GM12891 (cell line): ENCODE measurements around the gene ACAT2. TPM values are rescaled to one million over a fixed set of nuclear protein-coding genes. Genes with fewer than 3 reads are reported as not detected.
A peak's percentile ranks its signal among the peaks of the same experiment; 100 is the strongest.
"Not testable (repeated sequence)": the region's sequence is repeated elsewhere in the genome, so short reads cannot be mapped to it uniquely, and the experiment has no call there.

Experiments
- DNase-seq: peaks from one replicate; pipeline ENCODE4 v3.0.0; 2011; ENCODE audit warnings: low spot score; ENCODE audit not compliant: insufficient read length
- FAIRE-seq: peaks from 2 replicates; lab custom pipeline; 2011; peaks lifted over from hg19 to GRCh38; lab: Jason Lieb, UNC
- PAX5 ChIP-seq: IDR thresholded peaks from 2 replicates; pipeline ENCODE4 v1.6.1; 2011; ENCODE audit warnings: low read length, moderate library complexity, mild to moderate bottlenecking; ENCODE audit not compliant: insufficient read depth, severe bottlenecking
- POLR2A ChIP-seq: IDR thresholded peaks from 2 replicates; pipeline ENCODE4 v1.6.1; 2011; ENCODE audit warnings: low read depth, low read length, control low read depth
- POLR2AphosphoS5 ChIP-seq: IDR thresholded peaks from 2 replicates; pipeline ENCODE4 v1.6.1; 2011; ENCODE audit warnings: low read depth, low read length, control low read depth
- POU2F2 ChIP-seq: IDR thresholded peaks from 2 replicates; pipeline ENCODE4 v1.6.1; 2011; ENCODE audit warnings: low read depth, mild to moderate bottlenecking, control low read depth, low read length, moderate library complexity
- SPI1 ChIP-seq: IDR thresholded peaks from 2 replicates; pipeline ENCODE4 v1.6.1; 2011; ENCODE audit warnings: low read depth, low read length, control low read depth
- TAF1 ChIP-seq: IDR thresholded peaks from 2 replicates; pipeline ENCODE4 v1.6.1; 2011; ENCODE audit warnings: low read depth, low read length, control low read depth
- polyA plus RNA-seq: library from polyadenylated mRNA; unstranded; fragments of >200 nt; gene quantifications from one replicate; pipeline ENCODE4 v1.2.1, GENCODE V29; 2012; ENCODE audit warnings: low read depth, missing spikeins, inconsistent platforms; ENCODE audit not compliant: missing spikeins

Gene ACAT2
- 66.7 TPM for polyA plus RNA-seq

DNA sequence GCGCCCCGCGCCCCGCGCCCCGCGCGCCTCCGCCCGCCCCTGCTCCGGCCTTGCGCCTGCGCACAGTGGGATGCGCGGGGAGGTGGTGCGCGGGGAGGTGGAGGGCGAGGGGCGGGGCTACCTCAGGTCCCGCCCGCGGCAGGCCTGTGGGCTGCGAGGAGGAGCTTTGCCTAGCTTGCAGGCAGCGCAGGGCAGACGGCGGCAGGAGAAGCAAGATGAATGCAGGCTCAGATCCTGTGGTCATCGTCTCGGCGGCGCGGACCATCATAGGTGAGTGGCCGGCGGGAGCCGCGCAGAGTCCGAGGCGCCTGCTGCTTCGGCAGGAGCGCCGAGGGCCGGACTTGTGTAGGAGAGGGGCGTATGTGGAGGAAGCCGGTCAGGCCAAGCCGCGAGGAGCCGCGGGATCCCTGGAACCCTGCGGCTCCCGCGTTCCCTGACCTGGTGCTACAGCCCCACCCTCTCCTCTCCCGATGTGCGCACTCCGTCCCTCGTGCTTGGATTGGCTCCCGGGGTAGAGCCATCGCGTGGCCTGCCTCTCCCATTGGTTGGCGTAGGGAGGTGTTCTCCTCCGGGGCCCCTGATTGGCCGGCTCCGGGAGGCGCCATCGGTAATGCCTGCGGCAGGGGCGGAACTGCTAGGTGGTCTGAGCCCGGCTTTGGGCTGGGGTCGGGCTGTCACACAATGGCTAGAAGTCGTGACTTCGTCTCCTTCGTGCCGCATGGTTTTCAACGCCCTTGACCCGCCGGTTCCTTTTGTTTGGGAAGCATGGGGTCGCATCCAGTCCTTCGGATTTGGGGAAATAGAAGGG lies at the start of gene ACAT2:
Gene ACAT2 (plus strand): TSS at position 173 of the 808 bp plus-strand sequence. CDS start 43 bp downstream, at position 216.
- peak; percentile 99 for FAIRE-seq
- DNase-seq, result peak; percentile 96
- TF ChIP-seq POU2F2, result no peak; the same call in 1 of the 2 replicates
- TF ChIP-seq POLR2A, result peak; percentile 76; the same call in 1 of the 2 replicates
- TF ChIP-seq SPI1, result peak; percentile 49
- no peak for TF ChIP-seq PAX5
- TF ChIP-seq TAF1, result peak; percentile 14; the same call in 1 of the 2 replicates
- TF ChIP-seq POLR2AphosphoS5, result peak; percentile 57; the same call in 1 of the 2 replicates

DNA sequence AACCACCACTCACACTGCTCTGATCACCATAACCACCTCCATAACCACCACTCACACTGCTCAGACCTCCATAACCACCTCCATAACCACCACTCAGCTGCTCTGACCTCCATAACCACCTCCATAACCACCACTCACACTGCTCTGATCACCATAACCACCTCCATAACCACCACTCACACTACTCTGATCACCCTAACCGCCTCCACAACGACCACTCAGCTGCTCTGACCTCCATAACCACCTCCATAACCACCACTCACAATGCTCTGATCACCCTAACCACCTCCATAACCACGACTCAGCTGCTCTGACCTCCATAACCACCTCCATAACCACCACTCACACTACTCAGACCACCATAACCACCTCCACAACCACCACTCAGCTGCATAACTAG lies 49.5 kb upstream of the ACAT2 start:
- FAIRE-seq, result not testable (repeated sequence)

DNA sequence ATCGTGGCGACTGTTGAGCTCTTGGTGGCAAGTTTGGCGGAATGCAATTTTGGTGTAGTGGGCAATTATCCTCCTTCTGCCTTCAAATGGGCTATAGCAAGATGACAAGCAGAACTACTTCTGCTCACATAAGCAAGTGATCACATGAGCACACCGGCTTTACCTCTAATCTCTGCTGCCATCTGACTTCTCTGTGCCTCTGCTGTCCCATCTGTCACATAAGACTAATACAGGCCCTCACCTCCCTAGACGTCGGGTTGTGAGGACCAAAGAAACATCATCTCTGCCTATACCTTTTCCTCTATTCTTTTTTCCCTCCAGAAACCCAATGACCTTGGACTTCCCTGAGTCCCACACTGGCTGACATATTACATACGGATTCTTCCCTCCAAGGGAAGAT lies 47.9 kb upstream of the ACAT2 start:
- no peak for FAIRE-seq
- no peak for TF ChIP-seq POLR2A
- no peak for DNase-seq

More for the DNA sequence above, 49.5 kb upstream of the ACAT2 start:
- DNase-seq, result not testable (repeated sequence)

DNA sequence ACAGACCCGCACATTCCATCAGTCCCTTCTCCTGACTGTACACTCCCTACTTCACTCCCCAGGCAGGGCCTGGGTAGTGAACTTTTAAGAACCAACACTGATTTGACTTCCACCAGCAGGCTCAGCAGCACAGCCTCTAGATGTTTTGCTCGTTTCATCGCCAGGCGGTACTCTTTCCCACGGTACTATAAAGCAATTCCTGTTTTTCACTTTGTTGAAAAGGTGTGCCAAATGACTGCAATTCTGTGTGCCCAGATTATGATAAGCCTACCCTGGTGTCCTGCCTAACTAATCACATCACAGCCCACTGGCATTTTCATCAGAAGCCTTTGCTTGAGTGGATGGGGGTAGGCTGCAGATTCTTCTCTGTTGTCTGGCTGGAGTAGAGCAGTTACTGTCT lies 47.4 kb upstream of the ACAT2 start:
- TF ChIP-seq POLR2A, result no peak
- no peak for TF ChIP-seq TAF1
- TF ChIP-seq SPI1, result no peak
- no peak for TF ChIP-seq PAX5
- TF ChIP-seq POLR2AphosphoS5, result no peak
- TF ChIP-seq POU2F2, result no peak
- FAIRE-seq, result no peak
- no peak for DNase-seq

DNA sequence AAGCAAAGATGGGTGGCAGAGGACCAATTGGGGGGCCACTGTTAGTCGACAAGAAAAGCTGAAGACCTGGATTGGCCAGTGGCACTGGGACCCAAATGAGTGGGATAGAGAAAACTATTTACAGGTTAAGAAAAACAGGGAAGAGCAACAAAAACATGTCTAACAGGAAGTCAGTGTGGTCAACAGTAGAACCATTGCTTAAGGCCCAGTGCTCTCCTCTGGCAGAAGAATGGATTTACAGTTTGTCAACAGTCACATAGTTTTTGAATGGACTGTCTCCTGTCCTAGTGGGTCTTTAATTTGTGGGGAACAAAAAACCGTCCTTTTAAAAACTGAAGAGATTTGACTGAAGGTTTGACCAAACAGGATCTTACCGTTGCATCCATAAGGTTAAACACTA lies 46.7 kb upstream of the ACAT2 start:
- TF ChIP-seq SPI1, result no peak
- no peak for TF ChIP-seq PAX5
- no peak for TF ChIP-seq POU2F2
- TF ChIP-seq POLR2A, result no peak
- TF ChIP-seq POLR2AphosphoS5, result no peak
- no peak for TF ChIP-seq TAF1
- no peak for FAIRE-seq

DNA sequence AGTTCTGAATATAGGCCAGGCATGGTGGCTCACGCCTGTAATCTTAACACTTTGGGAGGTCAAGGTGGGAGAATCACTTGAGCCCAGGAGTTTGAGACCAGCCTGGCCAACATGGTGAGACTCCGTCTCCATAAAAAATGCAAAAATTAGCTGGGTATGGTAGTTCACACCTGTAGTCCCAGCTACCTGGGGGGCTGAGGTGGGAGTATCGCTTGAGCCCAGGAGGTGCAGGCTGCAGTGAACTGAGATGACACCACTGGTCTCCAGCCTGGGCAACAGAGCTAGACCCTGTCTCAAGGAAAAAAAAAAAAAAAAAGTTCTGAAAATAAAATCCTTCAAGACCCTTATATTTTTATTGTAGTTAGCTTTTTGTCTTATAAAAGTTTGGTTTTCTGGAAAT lies 46.2 kb upstream of the ACAT2 start:
- FAIRE-seq (no peak), DNase-seq (no peak)
- no peak for TF ChIP-seq TAF1
- TF ChIP-seq PAX5, result no peak
- TF ChIP-seq POU2F2, result no peak
- TF ChIP-seq POLR2AphosphoS5, result no peak
- no peak for TF ChIP-seq POLR2A

More for the DNA sequence above, 46.7 kb upstream of the ACAT2 start:
- no peak for DNase-seq

DNA sequence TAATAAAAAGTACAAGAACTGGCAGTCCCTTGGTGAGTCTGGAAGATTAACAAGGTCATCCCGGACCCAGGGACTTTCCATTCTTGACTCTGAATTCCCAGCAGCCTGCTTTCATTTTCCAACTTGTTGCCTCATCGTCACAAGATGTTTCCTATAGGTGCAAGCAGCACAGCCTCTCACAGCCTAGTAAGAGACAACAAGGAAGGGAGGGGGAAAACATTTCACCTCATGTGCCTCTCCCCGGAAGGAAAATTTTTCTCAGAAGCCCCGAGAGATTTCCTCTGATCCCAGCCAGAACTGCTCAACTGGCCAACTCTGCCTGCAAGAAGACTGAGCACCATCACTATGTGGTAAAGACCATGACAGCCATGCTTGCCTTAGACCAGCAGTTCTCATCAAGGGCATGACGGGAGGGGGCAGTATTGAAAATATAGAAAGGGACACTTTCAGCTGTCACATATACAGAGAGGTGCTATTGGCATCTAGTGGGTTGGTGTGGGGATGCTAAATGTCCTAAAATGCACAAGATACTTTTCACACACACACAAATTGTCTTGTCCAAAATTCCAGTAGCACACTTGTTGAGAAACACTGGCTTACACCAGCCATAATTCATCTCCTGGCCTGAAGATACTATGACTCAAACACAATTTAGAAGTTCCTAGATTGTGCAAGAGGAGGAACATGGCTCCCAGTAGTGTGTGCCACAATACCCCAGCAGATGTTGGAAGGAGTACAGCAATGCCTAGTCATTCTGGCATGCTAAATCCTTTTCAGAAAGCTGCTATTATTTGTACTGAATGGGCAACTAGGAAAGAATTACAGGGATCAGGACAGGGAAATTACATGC lies 45.4 kb upstream of the ACAT2 start:
- TF ChIP-seq POU2F2 (no peak), PAX5 (no peak), POLR2AphosphoS5 (no peak), POLR2A (no peak), SPI1 (no peak), TAF1 (no peak)
- FAIRE-seq (no peak), DNase-seq (no peak)

DNA sequence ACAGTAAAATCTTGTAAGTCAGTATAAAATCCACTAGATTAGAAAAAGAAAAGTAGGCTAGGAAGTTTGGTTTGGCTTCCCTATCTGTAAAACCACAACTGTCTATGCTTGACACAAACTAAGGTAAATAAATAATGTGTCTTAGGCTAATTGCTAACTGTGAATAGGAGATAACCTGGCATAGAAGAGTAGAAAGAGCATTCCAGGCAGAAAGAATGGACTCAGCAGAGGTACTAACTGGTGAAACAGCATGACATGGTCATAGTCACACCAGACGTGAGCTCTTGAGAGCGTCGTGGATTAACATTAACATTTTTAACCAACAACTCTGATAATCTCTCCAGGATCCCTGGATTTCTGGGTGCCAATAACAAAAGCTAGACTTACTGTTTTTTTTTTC lies 43.2 kb upstream of the ACAT2 start:
- TF ChIP-seq POLR2AphosphoS5, result no peak
- TF ChIP-seq POLR2A, result no peak
- TF ChIP-seq PAX5, result no peak
- TF ChIP-seq POU2F2, result no peak
- no peak for TF ChIP-seq TAF1
- TF ChIP-seq SPI1, result no peak
- FAIRE-seq, result no peak

DNA sequence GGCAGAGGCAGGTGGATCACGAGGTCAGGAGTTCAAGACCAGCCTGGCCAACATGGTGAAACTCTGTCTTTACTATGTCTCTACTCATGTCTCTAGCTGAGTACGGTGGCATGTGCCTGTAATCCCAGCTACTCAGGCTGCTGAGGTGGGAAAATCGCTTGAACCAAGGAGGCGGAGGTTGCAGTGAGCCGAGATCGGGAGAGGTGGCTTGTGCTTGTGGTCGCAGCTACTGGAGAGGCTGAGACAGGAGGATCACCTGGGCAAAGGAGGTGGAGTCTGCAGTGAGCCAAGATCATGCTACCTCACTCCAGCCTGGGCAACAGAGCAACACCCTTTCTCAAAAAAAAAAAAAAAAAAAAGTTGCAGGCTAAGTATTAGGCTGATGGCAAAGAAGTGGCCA lies 42.6 kb upstream of the ACAT2 start:
- FAIRE-seq, result no peak

More for the DNA sequence above, 43.2 kb upstream of the ACAT2 start:
- DNase-seq, result no peak

More for the DNA sequence above, 42.6 kb upstream of the ACAT2 start:
- DNase-seq, result no peak
- TF ChIP-seq TAF1 (no peak), SPI1 (no peak), POLR2AphosphoS5 (no peak), POU2F2 (no peak), POLR2A (no peak), PAX5 (no peak)
